CD14-positive monocyte (primary cell): Measurements from ENCODE around the gene RPS6KA4. TPM values are rescaled to one million over a fixed set of nuclear protein-coding genes. Genes with fewer than 3 reads are reported as not detected.

Source experiments
- DNase-seq, 3 donors: peaks; one replicate each; pipeline ENCODE4 v3.0.0-alpha.2; 2011 to 2022
- H2AFZ ChIP-seq: 2 replicates; pipeline ENCODE4 v1.6.0; 2012; ENCODE audit warnings: mild to moderate bottlenecking, low read depth, low read length, inconsistent platforms; ENCODE audit not compliant: insufficient read depth, poor library complexity, severe bottlenecking
- H3K27ac ChIP-seq, 2 donors: 1 replicate in 1 of 2; 2 replicates in 1 of 2; pipeline ENCODE4 v1.5.1; 2012 to 2013; ENCODE audit warnings: low read length in 2 of 2, control low read depth in 1 of 2, inconsistent platforms in 1 of 2, low read depth in 1 of 2, mild to moderate bottlenecking in 1 of 2
- H3K27me3 ChIP-seq, 2 donors: one replicate each; pipeline versions ENCODE4 v1.6.0 to v1.6.1; 2011 to 2013; ENCODE audit warnings: low read length in 2 of 2; ENCODE audit not compliant: control insufficient read depth in 2 of 2, insufficient read depth in 2 of 2
- H3K36me3 ChIP-seq, 2 donors: replicated peaks in 1 of 2; 1 replicate in 1 of 2; 2 replicates in 1 of 2; pipeline versions ENCODE4 v1.5.1 to v1.6.1; 2012 to 2013; ENCODE audit warnings: low read length in 2 of 2, control low read depth in 1 of 2, inconsistent platforms in 1 of 2, mild to moderate bottlenecking in 1 of 2; ENCODE audit not compliant: insufficient read depth in 2 of 2, control insufficient read depth in 1 of 2
- H3K4me1 ChIP-seq, 2 donors: 1 replicate in 1 of 2; 2 replicates in 1 of 2; pipeline versions ENCODE4 v1.5.1 to v1.6.1; 2012 to 2013; ENCODE audit warnings: low read length in 2 of 2, control low read depth in 1 of 2, inconsistent platforms in 1 of 2, mild to moderate bottlenecking in 1 of 2, moderate library complexity in 1 of 2; ENCODE audit not compliant: insufficient read depth in 2 of 2, control insufficient read depth in 1 of 2
- H3K4me2 ChIP-seq: replicated peaks from 2 replicates; pipeline ENCODE3; 2012; ENCODE audit warnings: low read length, moderate library complexity, mild to moderate bottlenecking; ENCODE audit not compliant: poor library complexity, severe bottlenecking; ENCODE audit errors: extremely low read depth
- H3K4me3 ChIP-seq, 3 experiments: fragments of 200-600 bp in 1 of 3; sonication (generic) in 1 of 3; replicated peaks in 1 of 3; 1 replicate in 2 of 3; 2 replicates in 1 of 3; pipeline ENCODE4 v1.5.1; 2011 to 2013; ENCODE audit warnings: low read length in 3 of 3, mild to moderate bottlenecking in 3 of 3, control low read depth in 2 of 3, low read depth in 2 of 3, inconsistent platforms in 1 of 3, moderate library complexity in 1 of 3
- H3K79me2 ChIP-seq: 2 replicates; pipeline ENCODE4 v1.6.0; 2012; ENCODE audit warnings: mild to moderate bottlenecking, control low read depth, inconsistent platforms, low read length, moderate library complexity; ENCODE audit not compliant: insufficient read depth
- H3K9ac ChIP-seq: 2 replicates; pipeline ENCODE4 v1.6.0; 2017; ENCODE audit warnings: low read length, mild to moderate bottlenecking; ENCODE audit not compliant: insufficient read depth, poor library complexity, severe bottlenecking
- H3K9me3 ChIP-seq, 2 donors: replicated peaks in 1 of 2; 1 replicate in 1 of 2; 2 replicates in 1 of 2; pipeline versions ENCODE4 v1.5.1 to v1.6.1; 2012 to 2013; ENCODE audit warnings: low read length in 2 of 2, control low read depth in 1 of 2; ENCODE audit not compliant: control insufficient read depth in 1 of 2, insufficient read depth in 1 of 2
- H4K20me1 ChIP-seq: 2 replicates; pipeline ENCODE4 v1.6.0; 2012; ENCODE audit warnings: mild to moderate bottlenecking, low read length, control low read depth, moderate library complexity; ENCODE audit not compliant: insufficient read depth
- H3K27ac Mint-ChIP-seq, 7 donors: one replicate each; pipeline ENCODE4 v1.8.0; 2020; ENCODE audit warnings: mild to moderate bottlenecking in 7 of 7, mixed read lengths in 7 of 7, moderate library complexity in 6 of 7, inconsistent platforms in 2 of 7
- H3K27me3 Mint-ChIP-seq, 3 donors: one replicate each; pipeline ENCODE4 v1.8.0; 2021 to 2022; ENCODE audit warnings: low read depth in 3 of 3, mild to moderate bottlenecking in 3 of 3, mixed read lengths in 3 of 3, moderate library complexity in 3 of 3, inconsistent platforms in 1 of 3
- H3K36me3 Mint-ChIP-seq, 2 donors: one replicate each; pipeline ENCODE4 v1.8.0; 2020; ENCODE audit warnings: mixed read lengths in 2 of 2, inconsistent platforms in 1 of 2, mild to moderate bottlenecking in 1 of 2
- H3K4me1 Mint-ChIP-seq: one replicate; pipeline ENCODE4 v1.8.0; 2020; ENCODE audit warnings: mild to moderate bottlenecking, mixed read lengths
- H3K4me3 Mint-ChIP-seq, 2 donors: one replicate each; pipeline ENCODE4 v1.8.0; 2020; ENCODE audit warnings: mild to moderate bottlenecking in 2 of 2, mixed read lengths in 2 of 2, moderate library complexity in 1 of 2
- H3K9me3 Mint-ChIP-seq, 7 donors: one replicate each; pipeline ENCODE4 v1.8.0; 2020 to 2022; ENCODE audit warnings: mixed read lengths in 7 of 7, mild to moderate bottlenecking in 6 of 7, moderate library complexity in 6 of 7, inconsistent platforms in 2 of 7
- WGBS: methylation state at CpG from one replicate; pipeline ENCODE4 v1.1.5; 2013; ENCODE audit warnings: missing lambda C conversion rate; ENCODE audit not compliant: insufficient coverage; 5-methylcytosine and 5-hydroxymethylcytosine counted together
- intact Hi-C, 2 donors: fragments of 100-400 bp; cut with micrococcal nuclease; formaldehyde crosslinking; loops; one replicate each; pipeline versions ENCODE4 v1.15.0 to v1.15.1; 2023
- polyA plus RNA-seq, 3 donors: library from polyadenylated mRNA; depleted of rRNA in 1 of 3; unstranded in 2 of 3; stranded (reverse) in 1 of 3; fragments of 300-500 nt in 2 of 3; fragments of >200 nt in 1 of 3; fragmentation: Illumina TruSeq in 2 of 3; gene quantifications; 1 replicate in 2 of 3; 2 replicates in 1 of 3; pipeline ENCODE4 v1.2.3, GENCODE V29; 2012 to 2021
- TF ChIP-seq, protein P1 (sequence below): fragments of 200-600 bp; IDR thresholded peaks from one replicate; pipeline ENCODE4 v1.8.0; 2022; ENCODE audit warnings: antibody characterized with exemption, mild to moderate bottlenecking

The RPS6KA4 gene
- polyA plus RNA-seq, 3 donors: 16.2 to 110 (median 24.5) TPM

GRCh38 chr11:64357904-64358535, 942 bp upstream of the RPS6KA4 start:
- Mint-ChIP-seq H3K27ac (peak overlapping the region in 5 of 7 donors; percentile 24 to 86 (median 75)), H3K4me1 (peaks cover 51% of the 10 kb centered on the region), H3K27me3 (no peaks in the 10 kb centered on the region), H3K9me3 (no peaks in the 10 kb centered on the region), H3K36me3 (peaks cover 34 to 58% of the 10 kb centered on the region in 2 donors), H3K4me3 (peak overlapping the region in 1 of 2 donors; percentile 39)
- peaks cover 39 to 57% of the 10 kb centered on the region in 2 donors for H3K36me3 ChIP-seq
- no peak overlapping the region for H3K27ac ChIP-seq
- H3K4me1 ChIP-seq: peaks cover 47 to 65% of the 10 kb centered on the region in 2 donors
- WGBS: 58% methylated on average over 7 of the region's 13 CpGs
- peaks cover 44% of the 10 kb centered on the region for H3K79me2 ChIP-seq
- no peaks in the 10 kb centered on the region for H3K9me3 ChIP-seq
- TF ChIP-seq, protein P1, sequence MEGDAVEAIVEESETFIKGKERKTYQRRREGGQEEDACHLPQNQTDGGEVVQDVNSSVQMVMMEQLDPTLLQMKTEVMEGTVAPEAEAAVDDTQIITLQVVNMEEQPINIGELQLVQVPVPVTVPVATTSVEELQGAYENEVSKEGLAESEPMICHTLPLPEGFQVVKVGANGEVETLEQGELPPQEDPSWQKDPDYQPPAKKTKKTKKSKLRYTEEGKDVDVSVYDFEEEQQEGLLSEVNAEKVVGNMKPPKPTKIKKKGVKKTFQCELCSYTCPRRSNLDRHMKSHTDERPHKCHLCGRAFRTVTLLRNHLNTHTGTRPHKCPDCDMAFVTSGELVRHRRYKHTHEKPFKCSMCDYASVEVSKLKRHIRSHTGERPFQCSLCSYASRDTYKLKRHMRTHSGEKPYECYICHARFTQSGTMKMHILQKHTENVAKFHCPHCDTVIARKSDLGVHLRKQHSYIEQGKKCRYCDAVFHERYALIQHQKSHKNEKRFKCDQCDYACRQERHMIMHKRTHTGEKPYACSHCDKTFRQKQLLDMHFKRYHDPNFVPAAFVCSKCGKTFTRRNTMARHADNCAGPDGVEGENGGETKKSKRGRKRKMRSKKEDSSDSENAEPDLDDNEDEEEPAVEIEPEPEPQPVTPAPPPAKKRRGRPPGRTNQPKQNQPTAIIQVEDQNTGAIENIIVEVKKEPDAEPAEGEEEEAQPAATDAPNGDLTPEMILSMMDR: no peak
- H3K4me2 ChIP-seq: peak overlapping the region; percentile 100
- no peak overlapping the region for H2AFZ ChIP-seq
- peak overlapping the region in 1 of 3 experiments; percentile 95 for H3K4me3 ChIP-seq
- H3K27me3 ChIP-seq: no peaks in the 10 kb centered on the region
- H4K20me1 ChIP-seq: peaks cover 72% of the 10 kb centered on the region
- intact Hi-C loops: loop anchor here (5.0 kb wide), 1 partner anchor 41 kb away; the partner anchor contains the start of genes PRDX5 (in 2 of the 2) and TRMT112 (in 2 of the 2)
- peak overlapping the region; percentile 80 for H3K9ac ChIP-seq
- DNase-seq: no peak

GRCh38 chr11:64358536-64358906, 441 bp upstream of the RPS6KA4 start:
- Histone ChIP-seq H3K9ac (peak overlapping the region; percentile 80), H3K36me3 (peaks cover 40 to 57% of the 10 kb centered on the region in 2 donors), H3K9me3 (no peaks in the 10 kb centered on the region), H3K4me3 (peak overlapping the region; percentile 21 to 95 (median 32)), H3K4me1 (peaks cover 47 to 65% of the 10 kb centered on the region in 2 donors), H3K27me3 (no peaks in the 10 kb centered on the region), H3K4me2 (peak overlapping the region; percentile 100), H2AFZ (peak overlapping the region; percentile 75), H3K79me2 (peaks cover 49% of the 10 kb centered on the region), H4K20me1 (peaks cover 72% of the 10 kb centered on the region), H3K27ac (peak overlapping the region; percentile 49 to 80)
- Mint-ChIP-seq H3K36me3 (peaks cover 39 to 58% of the 10 kb centered on the region in 2 donors), H3K4me3 (peak overlapping the region in 1 of 2 donors; percentile 39), H3K4me1 (peaks cover 51% of the 10 kb centered on the region), H3K27me3 (no peaks in the 10 kb centered on the region), H3K9me3 (no peaks in the 10 kb centered on the region), H3K27ac (peak overlapping the region in 2 of 7 donors; percentile 60 to 78)
- DNase-seq: no peak
- TF ChIP-seq, protein P1: no peak
- intact Hi-C loops: loop anchor here (5.0 kb wide), 1 partner anchor 41 kb away; the partner anchor contains the start of genes PRDX5 (in 2 of the 2) and TRMT112 (in 2 of the 2)
- WGBS: 36% methylated on average over 6 of the region's 7 CpGs
